Mucosa of stomach (tissue), 1 donor: ENCODE results near the gene C17orf75.
"Not testable (repeated sequence)": the region's sequence is repeated elsewhere in the genome, so short reads cannot be mapped to it uniquely, and the experiment has no call there.

Source experiments
- H3K27me3 ChIP-seq: one replicate; pipeline ENCODE4 v1.7.0; 2013; ENCODE audit warnings: mild to moderate bottlenecking, low read length; ENCODE audit not compliant: control insufficient read depth, insufficient read depth
- H3K36me3 ChIP-seq: one replicate; pipeline ENCODE4 v1.7.0; 2013; ENCODE audit warnings: low read length; ENCODE audit not compliant: control insufficient read depth, insufficient read depth
- H3K4me1 ChIP-seq: one replicate; pipeline ENCODE4 v1.7.0; 2013; ENCODE audit warnings: mild to moderate bottlenecking, low read length; ENCODE audit not compliant: control insufficient read depth, insufficient read depth
- H3K4me3 ChIP-seq: one replicate; pipeline ENCODE4 v1.7.0; 2013; ENCODE audit warnings: low read length
- H3K9ac ChIP-seq: one replicate; pipeline ENCODE4 v1.7.0; 2013; ENCODE audit warnings: mild to moderate bottlenecking, low read length, moderate library complexity
- H3K9me3 ChIP-seq: one replicate; pipeline ENCODE4 v1.7.0; 2013; ENCODE audit warnings: mild to moderate bottlenecking, low read length, moderate library complexity; ENCODE audit not compliant: control insufficient read depth
- donor health status: Pancreatic carcinoma.

C17orf75 gene

DNA sequence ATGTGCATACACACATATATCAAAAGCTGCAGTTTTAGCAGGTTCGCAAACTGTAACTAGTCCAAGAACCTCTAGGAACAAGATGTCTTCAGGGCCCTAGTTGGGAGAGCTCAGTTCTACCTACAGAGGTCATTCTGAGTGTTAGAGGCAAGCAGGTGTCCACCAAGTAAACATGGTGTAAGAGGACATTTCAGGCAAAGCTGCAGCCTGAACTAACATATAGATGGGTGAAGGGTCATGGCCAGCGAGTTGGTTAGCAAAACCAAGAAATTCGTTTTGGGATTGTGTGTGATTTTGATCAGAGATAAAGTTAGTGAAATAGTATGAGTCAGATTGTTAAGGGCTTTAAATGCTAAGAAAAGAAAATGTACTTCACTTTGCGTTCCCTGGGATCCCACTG, 24.6 kb downstream of the C17orf75 start:
- Histone ChIP-seq H3K36me3 (no peaks in the 10 kb centered on the region), H3K9ac (no peak overlapping the region), H3K4me1 (no peaks in the 10 kb centered on the region), H3K27me3 (peaks cover 3% of the 10 kb centered on the region), H3K4me3 (no peak overlapping the region), H3K9me3 (no peaks in the 10 kb centered on the region)

DNA sequence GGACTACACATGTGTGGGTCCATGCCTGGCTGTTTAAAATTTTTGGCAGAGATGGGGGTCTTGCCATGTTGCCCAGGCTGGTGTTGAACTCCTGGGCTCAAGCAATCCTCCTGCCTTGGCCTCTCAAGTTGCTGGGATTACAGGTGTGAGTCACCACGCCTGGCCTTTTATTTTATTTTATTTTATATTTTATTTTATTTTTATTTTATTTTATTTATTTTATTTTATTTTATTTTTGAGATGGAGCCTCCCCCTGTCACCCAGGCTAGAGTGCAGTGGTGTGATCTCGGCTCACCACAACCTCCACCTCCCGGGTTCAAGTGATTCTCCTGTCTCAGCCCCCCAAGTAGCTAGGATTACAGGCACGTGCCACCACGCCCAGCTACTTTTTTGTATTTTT, 25.3 kb downstream of the C17orf75 start:
- not testable (repeated sequence) for H3K36me3 ChIP-seq, H3K9ac ChIP-seq, H3K27me3 ChIP-seq, H3K4me3 ChIP-seq, H3K9me3 ChIP-seq, H3K4me1 ChIP-seq

DNA sequence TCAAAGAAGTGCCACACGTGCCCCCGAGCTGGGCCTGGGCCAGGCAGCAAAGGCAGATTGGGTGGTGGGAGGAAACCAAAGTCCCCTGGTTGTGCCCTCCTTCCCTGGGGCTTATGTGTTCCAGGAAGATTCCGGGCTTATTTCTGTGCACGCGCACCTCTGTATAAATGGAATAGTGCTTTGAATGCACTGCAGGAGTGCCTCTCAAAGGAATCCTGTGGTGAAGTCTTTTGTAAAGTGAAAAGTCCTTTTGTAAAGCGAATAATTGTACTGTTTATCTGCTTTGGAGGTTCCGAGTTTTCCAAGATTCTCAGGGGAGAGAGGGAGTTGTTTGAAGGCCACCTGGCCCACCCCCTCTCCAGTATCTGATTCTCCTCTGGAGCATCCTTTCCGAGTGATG, 26.8 kb downstream of the C17orf75 start:
- peaks cover 3% of the 10 kb centered on the region for H3K27me3 ChIP-seq
- H3K9me3 ChIP-seq = no peaks in the 10 kb centered on the region
- no peak overlapping the region for H3K4me3 ChIP-seq
- no peaks in the 10 kb centered on the region for H3K36me3 ChIP-seq
- no peak overlapping the region for H3K9ac ChIP-seq
- H3K4me1 ChIP-seq = no peaks in the 10 kb centered on the region

DNA sequence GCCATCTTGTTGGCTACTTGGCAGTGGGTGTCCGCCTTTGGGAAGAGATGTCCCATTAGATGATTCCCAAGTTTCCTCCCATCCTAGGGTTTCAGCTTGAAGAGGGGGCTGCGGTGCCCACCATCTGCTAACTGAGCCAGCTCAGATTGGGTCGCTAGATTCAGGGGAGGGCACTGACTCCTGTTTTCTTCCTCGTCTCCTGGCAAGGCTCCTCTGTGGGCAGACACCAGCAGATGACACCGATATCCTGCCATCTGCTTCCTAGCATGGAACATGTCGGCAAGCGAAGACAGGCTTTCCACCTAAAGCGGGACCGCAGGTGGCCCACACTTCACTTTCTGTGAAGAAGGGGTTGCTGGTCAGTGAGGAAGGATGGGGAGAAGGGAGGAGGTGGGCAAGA, 27.3 kb downstream of the C17orf75 start:
- no peaks in the 10 kb centered on the region for H3K9me3 ChIP-seq
- H3K9ac ChIP-seq = no peak overlapping the region
- H3K4me1 ChIP-seq = no peaks in the 10 kb centered on the region
- no peaks in the 10 kb centered on the region for H3K36me3 ChIP-seq
- H3K4me3 ChIP-seq = no peak overlapping the region
- peaks cover 3% of the 10 kb centered on the region for H3K27me3 ChIP-seq

DNA sequence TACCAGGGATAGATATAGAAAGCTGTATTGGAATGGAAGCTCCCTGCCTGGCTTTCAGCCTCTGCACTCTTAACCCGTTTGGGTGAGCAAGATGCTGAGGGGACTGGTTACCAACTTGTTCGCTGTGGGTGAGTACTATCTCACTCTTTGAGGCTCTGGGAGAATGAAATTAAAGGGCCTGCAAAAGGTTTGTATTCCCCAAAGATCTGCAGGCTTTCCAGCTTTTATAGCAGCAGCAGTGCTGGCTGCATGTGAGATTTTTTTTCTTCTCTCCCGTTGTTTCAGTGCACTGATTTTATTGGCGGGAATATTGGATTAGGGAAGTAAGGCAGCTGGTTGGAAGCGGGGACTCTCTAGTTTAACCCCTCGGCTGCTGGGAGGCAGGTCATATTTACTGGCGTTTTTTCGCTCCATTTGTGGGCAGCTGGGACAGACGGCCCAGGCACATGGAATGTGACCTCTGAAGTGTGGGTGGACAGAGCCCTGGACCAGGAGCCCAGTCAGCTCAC, 30.9 kb downstream of the C17orf75 start:
- Histone ChIP-seq H3K36me3 (no peaks in the 10 kb centered on the region), H3K9ac (no peak overlapping the region), H3K4me3 (no peak overlapping the region), H3K27me3 (peaks cover 3% of the 10 kb centered on the region), H3K9me3 (no peaks in the 10 kb centered on the region), H3K4me1 (no peaks in the 10 kb centered on the region)

DNA sequence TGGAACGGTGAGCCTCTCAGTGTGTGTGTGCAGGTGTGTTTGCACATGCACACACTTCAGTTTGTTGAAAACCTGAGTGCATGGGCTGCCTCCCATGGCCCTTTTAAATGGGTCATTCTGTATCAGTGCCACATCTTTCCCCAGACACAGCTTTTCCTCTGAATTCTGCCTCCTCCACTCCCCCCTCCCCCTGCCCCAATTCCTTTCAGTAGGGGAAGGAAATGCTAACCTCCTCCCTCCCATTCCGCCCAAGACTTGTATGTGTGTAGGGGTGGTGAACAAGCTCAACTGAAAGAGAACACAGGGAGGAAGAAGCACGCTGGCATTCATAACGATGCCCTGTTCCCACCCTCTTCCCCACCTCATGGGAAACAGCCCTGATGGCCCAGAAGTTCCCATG, 34.3 kb downstream of the C17orf75 start:
- Histone ChIP-seq H3K9ac (no peak overlapping the region), H3K4me3 (no peak overlapping the region), H3K9me3 (no peaks in the 10 kb centered on the region), H3K4me1 (no peaks in the 10 kb centered on the region), H3K36me3 (no peaks in the 10 kb centered on the region), H3K27me3 (no peaks in the 10 kb centered on the region)

DNA sequence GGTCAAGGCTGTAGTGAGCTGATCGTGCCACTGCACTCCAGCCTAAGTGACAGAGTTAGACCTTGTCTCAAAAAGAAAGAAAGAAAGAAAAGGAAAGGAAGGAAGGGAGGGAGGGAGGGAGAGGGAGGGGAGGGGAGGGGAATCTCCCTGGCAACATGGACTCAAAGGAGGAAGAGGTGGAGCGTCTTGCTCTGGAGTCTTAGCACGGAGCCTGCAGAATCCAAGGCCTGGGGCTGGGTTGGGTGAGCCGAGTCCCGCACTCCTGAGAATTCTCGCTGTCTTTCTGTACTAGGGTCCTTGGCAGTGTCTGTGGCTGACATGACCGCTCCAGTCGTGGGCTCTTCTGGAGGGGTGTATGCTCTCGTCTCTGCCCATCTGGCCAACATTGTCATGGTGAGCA, 36.9 kb downstream of the C17orf75 start:
- Histone ChIP-seq H3K27me3 (no peaks in the 10 kb centered on the region), H3K4me3 (no peak overlapping the region), H3K36me3 (no peaks in the 10 kb centered on the region), H3K9me3 (no peaks in the 10 kb centered on the region), H3K9ac (no peak overlapping the region), H3K4me1 (no peaks in the 10 kb centered on the region)

DNA sequence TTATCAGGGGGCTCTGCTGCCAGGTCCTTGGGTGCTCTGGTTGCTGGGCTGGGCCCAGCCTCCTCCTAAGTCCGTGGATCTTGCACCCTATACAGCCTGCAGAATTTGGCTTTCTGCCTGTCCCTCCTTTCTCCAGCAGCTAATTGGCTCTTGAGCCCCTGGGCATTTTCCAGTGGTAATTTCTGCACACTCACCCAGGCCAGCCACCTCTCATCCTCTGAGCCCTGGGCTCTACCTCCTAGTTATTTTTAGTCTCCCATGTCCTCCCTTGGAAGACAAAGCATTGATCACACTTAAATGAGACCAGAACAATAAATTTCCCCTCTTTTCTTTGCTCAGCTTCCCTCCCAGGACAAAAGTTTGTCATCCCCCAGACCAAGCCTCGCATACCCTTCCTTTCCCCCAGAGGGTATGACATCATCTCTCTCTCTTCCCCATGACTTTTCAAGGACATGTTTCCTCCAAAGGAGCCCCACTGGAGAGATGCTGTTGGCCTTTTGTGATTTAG, 38.1 kb downstream of the C17orf75 start:
- H3K9ac ChIP-seq = no peak overlapping the region
- no peaks in the 10 kb centered on the region for H3K4me1 ChIP-seq
- H3K9me3 ChIP-seq = no peaks in the 10 kb centered on the region
- H3K27me3 ChIP-seq = no peaks in the 10 kb centered on the region
- H3K36me3 ChIP-seq = no peaks in the 10 kb centered on the region
- no peak overlapping the region for H3K4me3 ChIP-seq

DNA sequence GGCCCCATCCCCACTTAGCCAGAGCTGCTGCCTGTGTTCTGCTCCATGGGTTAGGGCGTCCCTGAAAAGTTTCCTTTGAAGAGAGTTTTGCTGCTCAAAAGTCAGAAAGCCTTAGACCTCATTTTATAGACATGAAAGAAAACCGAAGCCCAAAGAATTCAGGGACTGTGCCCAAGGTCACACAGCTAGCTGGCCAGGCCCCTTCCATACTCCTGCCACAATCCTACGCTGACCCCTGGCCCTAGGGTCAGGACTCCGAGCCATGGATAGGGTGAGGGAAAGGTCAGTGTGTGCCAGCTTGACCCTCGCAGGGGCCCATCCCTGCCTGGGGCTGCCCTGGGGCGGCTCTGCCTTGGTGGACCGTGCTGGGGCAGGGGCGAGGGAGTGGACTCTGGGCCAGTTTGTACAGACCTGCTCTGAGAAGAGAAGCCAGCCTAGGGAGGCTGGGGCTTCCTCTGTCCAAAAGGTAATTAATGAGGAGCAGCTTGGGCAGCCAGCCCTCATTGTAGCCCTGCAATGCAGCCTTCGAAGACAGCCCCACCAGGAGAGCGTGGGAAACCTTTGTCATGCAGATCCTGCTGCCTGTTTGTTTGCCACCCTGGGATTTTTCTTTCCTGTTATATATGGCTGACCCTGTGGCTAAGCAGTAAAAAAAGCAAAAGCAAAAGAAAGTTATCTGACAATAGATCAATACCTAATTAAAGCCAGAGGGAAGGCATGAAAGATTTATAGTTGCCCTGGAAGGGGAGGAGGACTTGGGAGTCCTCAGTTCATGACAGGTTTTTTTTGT, 38.9 kb downstream of the C17orf75 start:
- no peak overlapping the region for H3K9ac ChIP-seq
- no peaks in the 10 kb centered on the region for H3K4me1 ChIP-seq
- no peaks in the 10 kb centered on the region for H3K27me3 ChIP-seq
- no peak overlapping the region for H3K4me3 ChIP-seq
- no peaks in the 10 kb centered on the region for H3K9me3 ChIP-seq
- no peaks in the 10 kb centered on the region for H3K36me3 ChIP-seq

DNA sequence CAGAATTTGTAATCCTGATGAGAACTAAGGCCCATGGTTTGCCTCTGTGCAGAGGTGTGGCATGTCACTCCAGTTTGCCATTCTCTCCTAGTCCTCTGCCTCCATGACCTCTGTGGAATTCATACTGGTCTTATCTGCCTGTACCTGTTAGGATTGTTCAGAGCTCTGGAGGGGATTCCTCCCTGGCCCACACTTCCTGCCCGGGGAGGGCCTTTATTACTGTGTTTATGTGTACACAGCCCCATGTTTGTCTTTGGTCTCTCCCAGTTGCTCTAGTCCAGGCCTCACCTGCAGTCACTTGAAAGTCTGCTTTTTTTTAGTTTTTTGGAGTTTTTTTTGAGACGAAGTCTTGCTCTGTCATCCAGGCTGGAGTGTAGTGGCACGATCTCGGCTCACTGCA, 39.9 kb downstream of the C17orf75 start:
- no peak overlapping the region for H3K4me3 ChIP-seq
- no peaks in the 10 kb centered on the region for H3K4me1 ChIP-seq
- H3K9ac ChIP-seq = no peak overlapping the region
- no peaks in the 10 kb centered on the region for H3K36me3 ChIP-seq
- no peaks in the 10 kb centered on the region for H3K9me3 ChIP-seq
- no peaks in the 10 kb centered on the region for H3K27me3 ChIP-seq

DNA sequence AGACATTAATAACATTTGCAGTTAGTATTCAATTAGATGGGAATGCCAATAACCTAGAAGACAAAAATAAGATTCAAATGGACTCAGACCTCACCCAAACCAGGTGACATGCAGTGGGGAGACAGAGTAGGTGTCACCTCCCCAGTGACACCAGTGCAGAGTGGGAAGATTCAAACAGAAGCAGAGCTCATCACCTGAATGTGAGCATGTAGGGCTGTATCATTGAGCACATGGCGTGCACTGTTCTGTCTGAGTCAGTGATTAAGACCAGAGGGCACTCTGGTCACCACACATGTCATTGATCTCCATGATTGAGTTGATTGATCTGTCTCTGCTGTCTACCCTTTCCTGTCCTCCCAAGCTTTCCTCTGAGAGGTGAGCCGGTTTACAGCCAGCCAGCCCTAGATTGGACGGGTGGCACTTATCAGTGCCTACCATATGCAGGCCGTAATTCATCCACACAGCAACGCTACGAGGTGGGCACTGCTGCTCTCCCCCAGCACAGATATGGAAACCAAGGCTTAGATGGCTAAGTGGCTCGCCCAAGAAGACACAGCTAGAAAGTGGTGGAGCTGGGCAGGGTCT, 42.3 kb downstream of the C17orf75 start:
- Histone ChIP-seq H3K4me1 (no peaks in the 10 kb centered on the region), H3K4me3 (no peak overlapping the region), H3K36me3 (no peaks in the 10 kb centered on the region), H3K9ac (no peak overlapping the region), H3K27me3 (no peaks in the 10 kb centered on the region), H3K9me3 (no peaks in the 10 kb centered on the region)

DNA sequence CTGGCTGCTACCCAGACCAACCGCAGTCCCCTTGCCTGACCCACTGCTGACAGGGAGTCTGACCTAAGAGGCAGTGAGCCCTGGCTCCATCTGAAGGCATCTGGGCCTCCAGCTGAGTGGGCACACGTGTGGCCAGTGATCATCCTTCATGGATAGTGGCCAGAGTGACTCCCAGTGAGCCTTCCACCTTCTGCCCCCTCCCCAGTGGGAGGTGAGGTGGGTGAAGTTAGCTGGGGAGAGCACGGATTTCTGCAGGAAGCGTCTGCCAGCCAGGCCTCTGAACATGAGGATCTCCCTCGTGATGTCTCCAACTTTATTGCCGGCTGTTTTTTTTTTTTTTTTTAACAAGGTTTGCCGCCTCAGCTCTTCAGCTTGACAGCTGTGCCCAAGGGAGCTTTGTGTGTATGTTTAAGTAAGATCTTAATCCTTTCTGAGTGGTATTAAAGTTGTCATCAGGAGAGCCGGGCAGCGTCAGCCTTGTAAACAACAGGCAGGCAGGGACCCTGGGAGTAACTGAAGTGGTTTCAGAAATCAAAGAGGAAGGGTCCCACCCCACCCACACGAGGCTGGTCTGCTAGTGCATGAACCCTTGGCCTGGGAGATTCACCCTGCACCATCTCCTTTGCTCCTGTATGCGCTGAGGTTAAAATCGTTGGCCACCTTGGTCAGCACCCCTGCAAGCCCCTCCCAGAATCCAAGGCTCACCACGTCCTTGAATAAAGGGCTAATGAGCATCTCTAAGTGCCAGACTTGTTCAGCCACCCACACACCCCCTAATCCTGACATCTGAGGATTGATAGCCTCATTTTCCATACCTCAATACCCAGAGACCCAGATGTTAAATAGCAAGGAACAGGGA, 43.0 kb downstream of the C17orf75 start:
- H3K9me3 ChIP-seq = no peaks in the 10 kb centered on the region
- H3K4me3 ChIP-seq = no peak overlapping the region
- no peaks in the 10 kb centered on the region for H3K36me3 ChIP-seq
- H3K4me1 ChIP-seq = no peaks in the 10 kb centered on the region
- no peaks in the 10 kb centered on the region for H3K27me3 ChIP-seq
- no peak overlapping the region for H3K9ac ChIP-seq
